ENCODE measurements around the gene NPAS3.
A peak's percentile ranks its signal among the peaks of the same experiment; 100 is the strongest.

Gene NPAS3

GRCh38 chr14:33814010-33814409 is 875.3 kb downstream of the NPAS3 start:
- DNase-seq = no peak

- DNase-seq = no peak
Measured at GRCh38 chr14:33833706-33834465, 895.2 kb downstream of the NPAS3 start.

- DNase-seq = no peak
Measured at GRCh38 chr14:33834466-33835260, 896.0 kb downstream of the NPAS3 start.

- no peak for DNase-seq
Measured at GRCh38 chr14:33835261-33835655, 896.6 kb downstream of the NPAS3 start.

- DNase-seq = no peak
Measured at GRCh38 chr14:33835677-33836076, 897.0 kb downstream of the NPAS3 start.

GRCh38 chr14:33836203-33836899 is 897.7 kb downstream of the NPAS3 start:
- peak; percentile 24 for DNase-seq

GRCh38 chr14:33836900-33837577 is 898.4 kb downstream of the NPAS3 start:
- no peak for DNase-seq

GRCh38 chr14:33837943-33838683 is 899.4 kb downstream of the NPAS3 start:
- no peak for DNase-seq

GRCh38 chr14:33839193-33840076 is 900.8 kb downstream of the NPAS3 start:
- DNase-seq = peak; percentile 11

- DNase-seq = no peak
Measured at GRCh38 chr14:33840797-33841196, 902.1 kb downstream of the NPAS3 start.

GRCh38 chr14:33842299-33842698 is 903.6 kb downstream of the NPAS3 start:
- DNase-seq = peak; percentile 40

- no peak for DNase-seq
Measured at GRCh38 chr14:33844118-33844517, 905.4 kb downstream of the NPAS3 start.

- no peak for DNase-seq
Measured at GRCh38 chr14:33846100-33846824, 907.6 kb downstream of the NPAS3 start.

- DNase-seq = no peak
Measured at GRCh38 chr14:33847066-33847465, 908.4 kb downstream of the NPAS3 start.

- no peak for DNase-seq
Measured at GRCh38 chr14:33848009-33848408, 909.3 kb downstream of the NPAS3 start.

GRCh38 chr14:33848706-33849454 is 910.2 kb downstream of the NPAS3 start:
- peak; percentile 83 for DNase-seq

- DNase-seq = no peak
Measured at GRCh38 chr14:33849455-33849801, 910.7 kb downstream of the NPAS3 start.

- no peak for DNase-seq
Measured at GRCh38 chr14:33850826-33851225, 912.1 kb downstream of the NPAS3 start.

- DNase-seq = no peak
Measured at GRCh38 chr14:33851366-33851765, 912.7 kb downstream of the NPAS3 start.

- no peak for DNase-seq
Measured at GRCh38 chr14:33851931-33852330, 913.3 kb downstream of the NPAS3 start.
